Fibroblast of lung (primary cell): Measurements from ENCODE around the gene NPS.

Experiments
- CTCF ChIP-seq, 2 donors: IDR thresholded peaks in 1 of 2; conservative IDR thresholded peaks in 1 of 2; 1 replicate in 1 of 2; 2 replicates in 1 of 2; pipeline ENCODE4 v1.5.1; 2011 to 2012; ENCODE audit warnings: low read length in 2 of 2, control low read depth in 1 of 2, inconsistent platforms in 1 of 2, low read depth in 1 of 2, mild to moderate bottlenecking in 1 of 2
- EZH2 ChIP-seq: IDR thresholded peaks from 2 replicates; pipeline ENCODE4 v1.5.1; 2012; ENCODE audit warnings: low read length, control low read depth, mild to moderate bottlenecking; ENCODE audit errors: missing control alignments

- TF ChIP-seq CTCF (conservative IDR thresholded peaks at IDR 0.05 in 1 of 2, IDR thresholded peaks at IDR 0.05 in 1 of 2; ENCODE audit: low read depth in 1 of 2, low read length in 2 of 2) (no peak), EZH2 (no peak)
Observed at GRCh38 chr10:127550861-127551260, 1.8 kb downstream of the NPS start.
